Vagina (tissue), 2 donors: ENCODE data around the gene RBPJ. TPM values are rescaled to one million over a fixed set of nuclear protein-coding genes. Genes with fewer than 3 reads are reported as not detected.

Experiments used
- DNase-seq, 2 donors: peaks; one replicate each; pipeline ENCODE4 v3.0.0-alpha.2; 2017; ENCODE audit errors: extremely low spot score in 2 of 2
- H3K27ac ChIP-seq: fragments of 200-600 bp; sonication (generic); one replicate; pipeline ENCODE4 v1.5.1; 2019
- H3K27me3 ChIP-seq: fragments of 200-600 bp; sonication (generic); one replicate; pipeline ENCODE4 v1.5.1; 2019
- H3K36me3 ChIP-seq, 2 donors: fragments of 200-600 bp; sonication (generic); one replicate each; pipeline ENCODE4 v1.5.1; 2017 to 2019
- H3K4me1 ChIP-seq: fragments of 200-600 bp; sonication (generic); one replicate; pipeline ENCODE4 v1.5.1; 2019
- H3K4me3 ChIP-seq, 2 donors: fragments of 200-600 bp; sonication (generic); 1 replicate in 1 of 2; 2 replicates in 1 of 2; pipeline ENCODE4 v1.5.1; 2016 to 2019
- H3K9me3 ChIP-seq: fragments of 200-600 bp; sonication (generic); one replicate; pipeline ENCODE4 v1.5.1; 2019
- CTCF ChIP-seq, 3 experiments: fragments of 450-650 bp in 2 of 3; fragments of 200-600 bp in 1 of 3; sonication (generic) in 1 of 3; IDR thresholded peaks; one replicate each; pipeline ENCODE4 v1.5.1; 2017 to 2019; ENCODE audit warnings: antibody characterized with exemption in 3 of 3, mild to moderate bottlenecking in 2 of 3, moderate library complexity in 2 of 3
- POLR2A ChIP-seq, 2 donors: fragments of 450-650 bp; IDR thresholded peaks; one replicate each; pipeline ENCODE4 v1.6.1; 2017; ENCODE audit warnings: antibody characterized with exemption in 2 of 2, mild to moderate bottlenecking in 2 of 2, moderate library complexity in 2 of 2
- POLR2AphosphoS5 ChIP-seq, 2 donors: sonication (generic); formaldehyde crosslinking; IDR thresholded peaks; one replicate each; pipeline ENCODE4 v1.9.0; 2017; ENCODE audit warnings: antibody characterized with exemption in 2 of 2, mild to moderate bottlenecking in 2 of 2, low read depth in 1 of 2; ENCODE audit not compliant: insufficient read depth in 1 of 2
- intact Hi-C: fragments of 100-400 bp; cut with DNase I; formaldehyde crosslinking; loops from one replicate; pipeline ENCODE4 v1.15.1; 2023
- total RNA-seq: library from RNA; depleted of rRNA; stranded (reverse); fragments of >200 nt; gene quantifications from one replicate; pipeline ENCODE4 v1.2.3, GENCODE V29; 2016

The RBPJ gene
- total RNA-seq, 1 donor from 2014 or later = 50.8 TPM

DNA sequence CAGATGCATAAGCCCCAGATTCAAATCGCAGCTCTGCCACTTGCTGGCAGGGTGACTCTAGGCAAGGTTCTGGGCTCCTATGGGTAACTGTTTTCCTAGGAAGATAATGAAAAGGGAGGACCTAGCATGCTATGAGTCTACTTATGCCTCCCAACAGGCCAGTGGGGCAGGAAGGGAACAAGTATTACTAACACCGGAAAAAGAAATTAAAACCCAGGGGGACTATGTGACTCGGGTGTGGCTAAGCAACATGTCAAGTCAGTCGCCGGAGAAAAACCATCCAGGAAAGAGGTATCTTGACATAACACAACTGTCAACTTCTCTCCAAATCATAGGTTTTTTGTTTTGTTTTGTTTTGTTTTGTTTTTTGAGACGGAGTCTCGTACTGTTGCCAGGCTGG lies 45.5 kb upstream of the RBPJ start:
- H3K4me3 ChIP-seq = no peak overlapping the region
- TF ChIP-seq CTCF (IDR thresholded peaks at IDR 0.05) (no peak), POLR2AphosphoS5 (IDR thresholded peaks at IDR 0.05; ENCODE audit: insufficient read depth in 1 of 2, low read depth in 1 of 2) (no peak), POLR2A (IDR thresholded peaks at IDR 0.05) (no peak)
- intact Hi-C loops = no loop called here
- no peaks in the 10 kb centered on the region for H3K27me3 ChIP-seq
- H3K4me1 ChIP-seq = peaks cover 11% of the 10 kb centered on the region
- no peak for DNase-seq
- H3K27ac ChIP-seq = no peak overlapping the region
- H3K36me3 ChIP-seq = no peaks in the 10 kb centered on the region
- H3K9me3 ChIP-seq = no peaks in the 10 kb centered on the region

- Histone ChIP-seq H3K4me3 (no peak overlapping the region), H3K27me3 (no peaks in the 10 kb centered on the region), H3K9me3 (no peaks in the 10 kb centered on the region), H3K27ac (no peak overlapping the region), H3K36me3 (no peaks in the 10 kb centered on the region), H3K4me1 (no peaks in the 10 kb centered on the region)
- intact Hi-C loops = no loop called here
- DNase-seq = no peak
- no peak for TF ChIP-seq CTCF (IDR thresholded peaks at IDR 0.05)
- no peak for TF ChIP-seq POLR2A (IDR thresholded peaks at IDR 0.05)
- TF ChIP-seq POLR2AphosphoS5 (IDR thresholded peaks at IDR 0.05; ENCODE audit: insufficient read depth in 1 of 2, low read depth in 1 of 2) = no peak
These were observed 41.4 kb upstream of the RBPJ start for GRCh38 chr4:26279446-26279845.

- Histone ChIP-seq H3K4me1 (no peaks in the 10 kb centered on the region), H3K4me3 (no peak overlapping the region), H3K36me3 (no peaks in the 10 kb centered on the region), H3K27ac (no peak overlapping the region), H3K27me3 (no peaks in the 10 kb centered on the region), H3K9me3 (no peaks in the 10 kb centered on the region)
- intact Hi-C loops = no loop called here
- TF ChIP-seq CTCF (IDR thresholded peaks at IDR 0.05) (no peak), POLR2AphosphoS5 (IDR thresholded peaks at IDR 0.05; ENCODE audit: insufficient read depth in 1 of 2, low read depth in 1 of 2) (no peak), POLR2A (IDR thresholded peaks at IDR 0.05) (no peak)
- no peak for DNase-seq
These were observed 38.9 kb upstream of the RBPJ start for GRCh38 chr4:26281881-26282280.

DNA sequence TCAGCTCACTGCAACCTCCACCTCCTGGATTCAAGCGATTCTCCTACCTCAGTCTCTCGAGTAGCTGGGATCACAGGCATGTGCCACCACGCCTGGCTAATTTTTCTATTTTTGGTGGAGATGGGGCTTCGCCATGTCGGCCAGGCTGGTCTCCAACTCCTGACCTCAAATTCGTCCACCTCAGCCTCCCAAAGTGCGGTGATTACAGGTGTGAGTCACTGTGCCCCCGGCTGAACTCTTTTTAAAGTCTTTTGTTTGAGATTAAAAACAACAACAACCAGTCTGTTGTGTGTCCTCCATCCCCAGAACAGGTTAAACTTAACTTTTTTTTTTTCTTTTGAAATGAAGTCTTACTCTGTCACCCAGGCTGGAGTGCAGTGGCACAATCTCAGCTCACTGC lies 36.3 kb upstream of the RBPJ start:
- TF ChIP-seq CTCF (IDR thresholded peaks at IDR 0.05) (no peak), POLR2A (IDR thresholded peaks at IDR 0.05) (no peak), POLR2AphosphoS5 (IDR thresholded peaks at IDR 0.05; ENCODE audit: insufficient read depth in 1 of 2, low read depth in 1 of 2) (no peak)
- intact Hi-C loops = no loop called here

DNA sequence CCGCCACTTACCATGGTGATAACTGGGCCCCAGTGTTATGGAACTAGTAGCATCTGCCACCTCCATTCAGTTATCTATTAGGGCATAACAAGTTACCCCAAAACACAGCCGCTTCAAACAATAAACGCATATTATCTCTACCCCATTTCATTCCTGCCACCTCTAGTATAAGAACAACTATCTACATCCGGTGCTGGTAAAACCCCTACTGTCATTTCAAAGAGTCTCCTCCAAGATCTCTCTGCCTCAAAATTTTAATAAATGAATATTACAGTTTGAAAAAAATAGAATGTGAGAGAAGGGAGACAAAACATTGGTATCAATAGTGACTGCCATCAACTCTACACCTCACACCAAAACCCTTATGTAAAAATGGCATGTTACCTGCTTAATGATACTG lies 35.5 kb upstream of the RBPJ start:
- Histone ChIP-seq H3K4me1 (no peaks in the 10 kb centered on the region), H3K4me3 (no peak overlapping the region), H3K36me3 (no peaks in the 10 kb centered on the region), H3K27ac (no peak overlapping the region), H3K9me3 (no peaks in the 10 kb centered on the region), H3K27me3 (no peaks in the 10 kb centered on the region)
- TF ChIP-seq POLR2AphosphoS5 (IDR thresholded peaks at IDR 0.05; ENCODE audit: insufficient read depth in 1 of 2, low read depth in 1 of 2) (no peak), POLR2A (IDR thresholded peaks at IDR 0.05) (no peak), CTCF (IDR thresholded peaks at IDR 0.05) (no peak)
- intact Hi-C loops = no loop called here
- DNase-seq = no peak

More for the DNA sequence above, 36.3 kb upstream of the RBPJ start:
- Histone ChIP-seq H3K9me3 (no peaks in the 10 kb centered on the region), H3K4me1 (no peaks in the 10 kb centered on the region), H3K4me3 (no peak overlapping the region), H3K27ac (no peak overlapping the region), H3K36me3 (no peaks in the 10 kb centered on the region), H3K27me3 (no peaks in the 10 kb centered on the region)
- no peak for DNase-seq
